Activated naive CD4-positive, alpha-beta T cell treated with Interleukin-2 at 50 U/mL for 16 hours (primary cell): ENCODE data around the gene SIGLECL1.
"Not testable (repeated sequence)": the region's sequence is repeated elsewhere in the genome, so short reads cannot be mapped to it uniquely, and the experiment has no call there.

Source experiments
- DNase-seq: peaks from one replicate; pipeline ENCODE4 v3.0.0-alpha.2; 2020

Gene SIGLECL1

DNA sequence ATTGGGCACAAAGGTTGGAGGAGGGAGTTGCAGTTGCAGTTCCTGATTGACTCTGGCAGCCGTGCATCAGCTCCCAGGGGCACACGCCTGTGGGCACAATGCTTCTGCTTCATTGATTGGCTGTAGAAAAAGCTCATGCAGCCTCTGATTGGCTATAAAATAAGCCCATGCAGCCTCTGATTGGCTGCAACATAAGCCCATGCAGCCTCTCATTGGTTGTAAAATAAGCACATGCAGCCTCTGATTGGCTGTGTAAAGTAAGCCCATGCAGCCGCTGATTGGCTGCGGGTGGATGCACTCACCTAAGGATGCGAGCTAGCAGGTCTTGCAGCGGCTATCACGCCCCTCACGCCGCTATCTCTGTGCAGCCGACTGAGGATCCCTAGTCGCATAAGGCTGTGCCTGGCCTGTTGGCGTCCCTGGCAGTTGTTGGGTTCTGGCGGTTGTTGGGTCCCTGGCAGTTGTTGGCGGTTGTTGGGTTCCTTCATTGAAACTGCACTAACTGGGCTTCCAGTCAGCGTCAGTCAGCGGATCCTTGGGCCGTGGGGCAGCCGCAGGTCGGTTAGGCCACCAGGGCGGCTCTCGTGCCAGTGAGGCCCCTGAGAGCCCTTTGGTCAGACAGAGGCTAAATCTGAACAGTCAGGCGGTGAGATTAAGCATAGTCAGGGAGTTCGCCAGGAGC is at the start of gene SIGLECL1:
Gene SIGLECL1 (plus strand): TSS at position 295 of the 682 bp plus-strand sequence. CDS start 12,993 bp downstream, outside the sequence.
- DNase-seq = no peak

- no peak for DNase-seq
These were observed 49.2 kb upstream of the SIGLECL1 start for GRCh38 chr19:51201712-51202111.

DNA sequence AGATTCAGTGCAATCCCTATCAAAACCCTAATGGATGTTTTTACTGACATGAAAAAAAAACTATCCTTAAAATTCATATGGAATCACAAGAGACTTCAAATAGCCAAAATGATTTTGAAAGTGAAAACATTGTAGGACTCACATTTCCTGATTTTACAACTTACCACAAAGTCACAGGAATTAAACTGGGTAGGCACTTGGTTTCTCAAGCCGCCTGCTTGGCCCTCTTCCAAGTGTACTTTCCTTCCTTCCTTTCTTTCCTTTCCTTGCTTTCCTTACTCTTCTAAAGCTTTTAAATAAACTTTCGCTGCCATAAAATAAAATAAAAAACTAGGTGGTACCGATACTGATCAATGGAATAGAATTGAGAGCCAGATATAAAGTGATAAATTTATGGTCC is 47.0 kb upstream of the SIGLECL1 start:
- DNase-seq = no peak

DNA sequence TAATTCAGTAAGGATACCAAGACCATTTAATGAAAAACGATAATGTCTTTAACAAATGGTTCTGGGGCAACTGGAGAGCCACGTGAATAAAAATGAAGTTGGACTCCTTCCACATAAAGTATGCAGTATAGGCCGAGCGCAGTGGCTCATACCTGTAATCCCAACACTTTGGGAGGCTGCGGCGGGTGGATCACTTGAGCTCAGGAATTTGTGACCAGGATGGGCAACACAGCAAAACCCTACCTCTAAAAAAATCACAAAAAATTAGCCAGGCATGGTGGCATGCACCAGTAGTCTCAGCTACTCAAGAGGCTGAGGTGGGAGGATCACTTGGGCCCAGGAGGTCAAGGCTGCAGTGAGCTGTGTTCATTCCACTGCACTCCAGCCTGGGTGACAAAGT is 46.6 kb upstream of the SIGLECL1 start:
- no peak for DNase-seq

GRCh38 chr19:51207747-51208146 is 43.1 kb upstream of the SIGLECL1 start:
- DNase-seq = no peak

DNA sequence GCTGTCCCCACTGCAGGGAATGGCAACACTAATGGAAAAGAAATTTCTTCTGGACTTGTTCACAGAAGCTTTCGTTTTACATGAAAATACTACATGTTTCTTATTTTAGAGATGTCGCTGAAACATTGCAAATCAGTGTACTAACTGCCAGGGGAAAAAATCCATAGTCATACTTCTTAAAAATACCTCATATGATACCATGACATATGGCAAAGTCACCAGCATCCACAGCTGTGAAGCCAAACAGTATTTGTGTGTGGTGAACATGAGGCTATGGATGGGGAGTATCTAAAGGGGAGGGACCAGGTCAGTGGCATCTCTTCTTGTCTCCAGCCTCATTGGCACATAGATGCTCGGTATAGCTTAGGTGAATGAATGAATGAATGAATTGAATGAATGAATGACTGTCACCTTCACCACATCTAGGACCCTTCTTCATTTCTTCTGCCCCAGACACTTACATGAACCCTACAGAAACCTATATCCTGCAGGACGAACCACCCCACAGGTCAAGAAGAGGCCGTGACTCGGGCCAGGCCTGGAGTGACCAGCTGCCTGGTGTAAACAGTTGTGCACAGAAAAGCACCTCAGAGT is 40.6 kb upstream of the SIGLECL1 start:
- no peak for DNase-seq

GRCh38 chr19:51210874-51211361 is 40.0 kb upstream of the SIGLECL1 start:
- DNase-seq = not testable (repeated sequence)

DNA sequence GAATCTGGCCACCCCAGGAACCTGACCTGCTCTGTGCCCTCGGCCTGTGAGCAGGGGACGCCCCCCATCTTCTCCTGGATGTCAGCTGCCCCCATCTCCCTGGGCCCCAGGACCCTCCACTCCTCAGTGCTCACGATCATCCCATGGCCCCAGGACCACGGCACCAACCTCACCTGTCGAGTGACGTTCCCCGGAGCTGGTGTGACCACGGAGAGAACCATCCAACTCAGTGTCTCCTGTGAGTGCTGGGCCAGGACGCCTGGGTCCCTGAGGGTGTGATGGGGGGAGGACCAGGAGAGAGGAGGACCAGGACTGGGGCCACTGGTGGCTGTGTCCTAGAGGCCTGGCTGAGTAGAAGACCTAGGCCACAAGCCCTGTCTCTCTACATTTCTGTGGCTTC is 39.0 kb upstream of the SIGLECL1 start:
- DNase-seq = no peak

DNA sequence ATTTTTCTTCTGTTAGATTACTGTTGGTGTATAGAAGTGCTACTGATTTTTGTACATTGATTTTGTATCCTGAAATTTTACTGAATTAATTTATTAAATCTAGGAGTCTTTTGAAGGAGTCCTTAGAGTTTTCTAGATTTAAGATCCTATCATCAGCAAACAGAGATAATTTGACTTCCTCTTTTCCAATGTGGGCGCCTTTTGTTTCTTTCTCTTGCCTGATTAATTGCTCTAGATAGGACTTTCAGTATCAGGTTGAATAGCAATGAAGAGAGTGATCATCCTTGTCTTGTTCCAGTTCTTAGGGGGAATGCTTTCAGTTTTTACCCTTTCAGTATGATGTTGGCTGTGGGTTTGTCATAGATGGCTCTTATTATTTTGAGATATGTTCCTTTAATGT is 31.6 kb upstream of the SIGLECL1 start:
- no peak for DNase-seq

- no peak for DNase-seq
These were observed 30.9 kb upstream of the SIGLECL1 start for GRCh38 chr19:51219971-51220370.

DNA sequence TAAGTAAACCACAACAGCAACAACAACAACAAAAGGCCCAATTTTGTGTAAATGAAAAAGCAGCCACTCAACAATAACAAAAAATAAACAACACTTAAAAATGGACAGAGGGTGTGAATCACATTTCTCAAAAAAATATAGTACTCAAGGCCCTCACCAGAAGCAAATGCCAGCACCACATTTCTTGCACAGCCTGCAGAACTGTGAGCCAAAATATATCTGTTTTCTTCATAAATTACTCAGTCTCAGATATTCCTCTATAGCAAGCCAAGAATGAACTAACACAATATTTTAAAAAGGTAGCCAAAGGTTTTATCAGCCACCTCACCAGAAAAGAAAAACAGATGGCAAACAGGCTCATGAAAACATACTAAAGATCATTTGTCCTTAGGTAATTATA is 29.9 kb upstream of the SIGLECL1 start:
- DNase-seq = no peak

GRCh38 chr19:51224163-51224641 is 26.7 kb upstream of the SIGLECL1 start:
- DNase-seq = no peak

- not testable (repeated sequence) for DNase-seq
These were observed 25.9 kb upstream of the SIGLECL1 start, which contains the start of gene CD33 for GRCh38 chr19:51224898-51225393. Gene CD33 (plus strand): TSS chr19:51225080. CDS start chr19:51225119, 39 bp downstream.

- no peak for DNase-seq
These were observed 24.8 kb upstream of the SIGLECL1 start for GRCh38 chr19:51226067-51226466.

DNA sequence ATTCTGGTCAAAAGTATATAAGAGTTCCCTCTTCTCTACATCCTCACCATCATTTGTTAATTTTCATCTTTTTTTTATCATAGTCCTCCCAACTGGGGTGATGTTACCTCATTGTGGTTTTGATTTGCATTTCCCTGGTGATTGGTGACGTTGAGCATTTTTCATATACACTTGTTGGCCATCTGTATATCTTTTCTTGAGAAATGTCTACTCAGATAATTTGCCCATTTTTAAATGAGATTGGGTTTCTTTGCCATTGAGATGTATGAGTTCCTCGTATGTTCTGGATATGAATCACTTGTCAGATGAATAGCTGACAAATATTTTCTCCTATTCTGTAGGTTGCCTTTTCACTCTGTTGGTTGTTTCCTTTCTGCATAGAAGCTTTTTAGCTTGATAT is 23.6 kb upstream of the SIGLECL1 start:
- DNase-seq = no peak

DNA sequence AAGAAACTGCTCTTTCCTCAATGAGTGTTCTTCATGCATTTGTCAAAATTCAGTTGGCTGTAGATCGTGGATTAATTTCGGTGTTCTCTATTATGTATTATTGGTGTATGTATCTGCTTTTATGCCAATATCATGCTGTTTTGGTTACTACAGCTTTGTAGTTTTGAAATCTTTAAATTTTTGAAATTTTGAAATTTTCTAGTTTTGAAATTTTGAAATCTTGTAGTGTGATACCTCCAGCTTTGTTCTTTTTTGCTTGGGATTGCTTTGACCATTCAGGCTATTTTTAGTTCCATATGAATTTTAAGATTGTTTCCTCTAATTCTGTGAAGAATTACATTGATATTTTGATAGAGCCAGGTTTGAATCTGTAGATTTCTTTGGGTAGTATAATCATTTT is 22.9 kb upstream of the SIGLECL1 start:
- DNase-seq = no peak

- DNase-seq = no peak
These were observed 10.0 kb upstream of the SIGLECL1 start for GRCh38 chr19:51240866-51241265.

DNA sequence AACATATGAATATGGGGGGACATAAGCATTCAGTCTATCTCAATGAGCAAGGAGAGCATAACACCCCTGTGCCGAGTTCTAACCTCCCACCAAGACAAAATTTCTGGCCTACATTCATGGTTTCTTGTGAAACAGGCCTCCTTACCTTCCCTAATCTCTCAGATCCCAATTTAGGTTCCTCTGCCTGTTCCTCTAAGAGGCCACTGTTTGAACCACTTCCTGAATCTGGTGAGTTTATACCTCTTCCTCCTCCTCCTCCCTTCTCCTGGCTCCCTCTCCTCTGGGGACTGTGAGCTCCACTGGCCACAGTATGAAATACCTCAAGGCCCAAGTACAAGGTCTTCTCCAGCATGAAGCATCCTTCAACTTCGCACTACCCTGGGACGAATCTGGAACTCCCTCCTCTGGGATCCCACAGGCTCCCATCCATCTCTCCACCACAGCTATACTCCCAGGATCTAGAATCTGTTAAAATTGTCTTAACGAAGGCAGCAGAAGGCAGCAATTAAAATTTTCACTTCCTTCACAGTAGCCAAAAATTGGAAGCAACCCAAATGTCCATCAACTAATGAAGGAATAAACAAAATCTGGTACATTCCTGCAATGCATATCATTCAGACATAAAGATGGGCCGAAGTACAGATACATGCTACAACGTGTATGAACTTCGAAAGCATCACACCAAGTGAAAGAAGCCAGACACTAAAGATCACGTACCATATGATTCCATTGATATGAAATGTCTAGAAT is 7.8 kb upstream of the SIGLECL1 start:
- no peak for DNase-seq

DNA sequence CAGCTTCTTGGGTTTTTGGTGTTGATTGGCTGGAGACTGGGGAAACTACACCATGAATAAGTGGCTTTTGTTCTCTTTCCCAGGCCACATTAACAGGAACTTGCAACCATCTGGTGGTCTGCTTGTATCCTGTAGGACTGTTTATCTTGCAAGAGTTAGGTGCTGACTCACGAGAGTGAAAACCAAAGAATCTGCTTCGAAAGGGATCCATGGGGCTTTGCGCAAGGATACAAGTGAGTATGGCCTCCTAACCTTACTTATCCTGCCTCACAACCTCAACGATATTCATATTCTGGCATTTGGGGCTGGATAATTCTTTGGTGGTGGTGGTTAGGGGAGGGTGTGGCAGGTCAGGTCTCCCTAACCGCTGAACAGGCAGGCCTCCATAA is 4.7 kb upstream of the SIGLECL1 start:
- no peak for DNase-seq

DNA sequence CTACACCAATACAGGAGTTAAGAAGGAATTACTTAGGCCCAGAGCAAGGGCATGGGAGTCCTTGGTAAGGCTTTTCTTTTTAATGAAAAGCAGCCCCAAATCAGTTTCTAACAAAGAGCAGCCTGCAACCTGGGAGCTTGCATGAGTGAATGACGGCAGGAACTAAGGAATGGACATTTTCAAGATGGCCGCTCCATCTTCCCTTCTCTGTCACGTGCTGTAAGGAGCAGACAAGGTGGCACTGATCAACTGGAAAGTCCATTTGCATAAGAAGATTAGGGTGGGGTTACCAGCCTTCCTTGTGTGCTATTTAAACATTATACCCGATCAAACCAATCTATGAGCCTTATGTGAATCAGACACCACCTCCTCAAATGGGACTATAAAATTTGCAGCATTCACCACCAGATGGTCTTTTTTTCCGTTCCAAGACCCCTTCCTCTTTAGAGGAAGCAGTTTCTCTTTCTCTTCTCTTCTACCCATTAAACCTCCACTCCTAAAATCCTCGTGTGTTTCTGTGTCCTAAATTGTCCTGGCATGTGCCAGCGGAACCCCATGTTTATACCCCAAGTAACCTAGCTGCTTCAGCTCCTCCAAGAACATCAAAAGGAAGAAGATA is 2.8 kb upstream of the SIGLECL1 start:
- DNase-seq = no peak

DNA sequence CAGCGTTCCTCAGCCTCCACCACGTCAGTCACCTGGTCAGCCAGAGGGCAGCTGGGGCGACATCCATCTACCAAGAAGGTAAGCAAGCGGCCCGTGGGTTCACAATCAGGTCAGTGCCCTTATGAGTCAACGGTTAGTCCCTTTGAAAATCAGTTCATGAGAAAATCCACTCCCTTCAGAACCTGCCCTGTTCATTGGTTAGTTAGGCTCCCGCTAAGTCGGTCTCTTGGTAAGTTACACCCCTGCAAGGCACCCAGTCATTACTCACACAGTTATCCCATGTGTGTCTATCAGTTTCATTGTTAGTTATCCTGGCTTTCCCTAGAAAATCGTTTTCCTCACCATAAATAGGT is 564 bp downstream of the SIGLECL1 start:
- no peak for DNase-seq

DNA sequence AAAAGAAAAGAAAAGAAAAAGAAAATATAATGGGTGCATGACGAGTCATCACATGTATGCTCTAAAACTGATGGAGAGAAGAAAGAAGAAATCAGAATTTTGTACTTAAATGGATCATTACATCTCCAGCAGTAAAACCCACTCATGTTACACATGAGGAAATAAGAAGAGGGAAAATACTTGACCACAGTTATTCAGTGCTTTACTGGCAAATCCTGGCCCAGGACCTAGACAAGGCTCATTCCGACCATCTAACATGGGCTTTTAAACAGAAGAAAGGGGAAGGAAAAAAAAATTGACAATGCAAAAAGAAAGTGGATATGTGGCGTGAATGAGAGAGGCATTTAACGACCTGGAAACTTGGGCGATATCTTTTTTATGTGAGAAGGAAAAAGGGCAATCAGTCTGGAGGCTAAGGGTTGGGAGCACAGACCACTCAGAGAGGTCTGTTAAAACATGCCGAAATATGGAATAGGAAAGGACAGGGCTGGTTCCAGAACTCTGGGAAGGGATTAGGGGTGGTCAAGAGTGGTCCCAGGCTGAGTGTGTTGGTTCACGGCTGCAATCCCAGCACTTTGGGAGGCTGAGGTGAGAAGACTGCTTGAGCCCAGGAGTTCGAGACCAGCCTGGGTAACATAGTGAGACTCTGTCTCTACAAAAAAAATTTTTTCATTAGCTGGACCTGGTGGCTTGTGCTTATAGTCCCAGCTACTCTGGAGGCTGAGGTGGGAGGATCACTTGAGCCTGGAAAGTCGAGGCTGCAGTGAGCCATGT is 1.6 kb downstream of the SIGLECL1 start:
- no peak for DNase-seq
